NCI-H524 treated with DMSO at 0.1 percent for 48 hours (cell line): ENCODE measurements around the gene CARS2.
"Not testable (repeated sequence)": the region's sequence is repeated elsewhere in the genome, so short reads cannot be mapped to it uniquely, and the experiment has no call there.

ENCODE experiments used
- DNase-seq: peaks from one replicate; lab custom pipeline; 2025; lab: John Stamatoyannopoulos, UW

The CARS2 gene

GRCh38 chr13:110706570-110707372, 855 bp upstream of the CARS2 start:
- no peak for DNase-seq

- no peak for DNase-seq
Measured at GRCh38 chr13:110705356-110705825, 525 bp downstream of the CARS2 start.

- DNase-seq: no peak
Measured at GRCh38 chr13:110702591-110703526, 3.1 kb downstream of the CARS2 start.

- DNase-seq: no peak
Measured at GRCh38 chr13:110702089-110702488, 3.8 kb downstream of the CARS2 start.

- not testable (repeated sequence) for DNase-seq
Measured at GRCh38 chr13:110701061-110701460, 4.9 kb downstream of the CARS2 start.

- no peak for DNase-seq
Measured at GRCh38 chr13:110700641-110701040, 5.3 kb downstream of the CARS2 start.

- no peak for DNase-seq
Measured at GRCh38 chr13:110700186-110700585, 5.7 kb downstream of the CARS2 start.

- DNase-seq: no peak
Measured at GRCh38 chr13:110699148-110700145, 6.5 kb downstream of the CARS2 start.

- DNase-seq: no peak
Measured at GRCh38 chr13:110698689-110699088, 7.2 kb downstream of the CARS2 start.

GRCh38 chr13:110697842-110698241, 8.1 kb downstream of the CARS2 start:
- no peak for DNase-seq

GRCh38 chr13:110696776-110697175, 9.1 kb downstream of the CARS2 start:
- DNase-seq: no peak

GRCh38 chr13:110695774-110696173, 10.1 kb downstream of the CARS2 start:
- DNase-seq: not testable (repeated sequence)

GRCh38 chr13:110690516-110690915, 15.4 kb downstream of the CARS2 start:
- no peak for DNase-seq

- no peak for DNase-seq
Measured at GRCh38 chr13:110689711-110690110, 16.2 kb downstream of the CARS2 start.

GRCh38 chr13:110689041-110689440, 16.9 kb downstream of the CARS2 start:
- DNase-seq: no peak

- DNase-seq: no peak
Measured at GRCh38 chr13:110687736-110688135, 18.2 kb downstream of the CARS2 start.

- DNase-seq: no peak
Measured at GRCh38 chr13:110685305-110686020, 20.5 kb downstream of the CARS2 start.

GRCh38 chr13:110684388-110685056, 21.4 kb downstream of the CARS2 start:
- no peak for DNase-seq

GRCh38 chr13:110683921-110684320, 22.0 kb downstream of the CARS2 start:
- DNase-seq: no peak

- DNase-seq: no peak
Measured at GRCh38 chr13:110683203-110683883, 22.6 kb downstream of the CARS2 start.
